Calu3 (cell line): Measurements from ENCODE around the gene RITA1. TPM values are rescaled to one million over a fixed set of nuclear protein-coding genes. Genes with fewer than 3 reads are reported as not detected.

Experiments
- BruUV-seq: library from RNA; stranded (reverse); fragments of 400-500 nt; replicated peaks from 2 replicates; lab custom pipeline; 2021; lab: Mats Ljungman, UMichigan
- CTCF ChIA-PET: fragments of 300-600 bp; sonication (Branson Sonifier 250); formaldehyde crosslinking; loops from one replicate; lab custom pipeline; 2022; ENCODE audit warnings: antibody characterized with exemption; lab: Charles Lee
- DNase-seq: peaks from one replicate; pipeline ENCODE4 v3.0.0; 2022
- H3K27ac Mint-ChIP-seq: one replicate; pipeline ENCODE4 v1.8.0; 2022; ENCODE audit warnings: mixed read lengths; ENCODE audit not compliant: unreplicated experiment
- H3K27me3 Mint-ChIP-seq: one replicate; pipeline ENCODE4 v1.8.0; 2022; ENCODE audit warnings: mixed read lengths; ENCODE audit not compliant: unreplicated experiment
- H3K36me3 Mint-ChIP-seq: one replicate; pipeline ENCODE4 v1.8.0; 2022; ENCODE audit warnings: mild to moderate bottlenecking, moderate library complexity, mixed read lengths; ENCODE audit not compliant: insufficient read depth, unreplicated experiment
- H3K4me1 Mint-ChIP-seq: one replicate; pipeline ENCODE4 v1.8.0; 2022; ENCODE audit warnings: mild to moderate bottlenecking, low read depth, mixed read lengths; ENCODE audit not compliant: unreplicated experiment
- H3K4me3 Mint-ChIP-seq: one replicate; pipeline ENCODE4 v1.8.0; 2022; ENCODE audit warnings: mild to moderate bottlenecking, low read depth, moderate library complexity, mixed read lengths; ENCODE audit not compliant: unreplicated experiment
- H3K9me3 Mint-ChIP-seq: one replicate; pipeline ENCODE4 v1.8.0; 2022; ENCODE audit warnings: low read depth, mixed read lengths; ENCODE audit not compliant: unreplicated experiment
- CTCF ChIP-seq: fragments of 200-600 bp; IDR thresholded peaks from one replicate; pipeline ENCODE4 v1.8.0; 2022; ENCODE audit warnings: antibody characterized with exemption; ENCODE audit not compliant: unreplicated experiment
- intact Hi-C: fragments of 100-400 bp; cut with micrococcal nuclease; formaldehyde crosslinking; loops from one replicate; pipeline ENCODE4 v1.10.0; 2022; ENCODE audit not compliant: unreplicated experiment
- total RNA-seq: library from RNA; stranded (reverse); gene quantifications from 2 replicates; pipeline ENCODE4 v1.2.3, GENCODE V29; 2022

Gene RITA1
- total RNA-seq, 1 experiment from 2014 or later = 27.4 TPM

GRCh38 chr12:113239288-113239771, 53.8 kb downstream of the RITA1 start:
- intact Hi-C loops = no loop called here
- no peak for TF ChIP-seq CTCF
- Mint-ChIP-seq H3K27ac (peak overlapping the region; percentile 90), H3K9me3 (no peaks in the 10 kb centered on the region), H3K27me3 (no peaks in the 10 kb centered on the region), H3K4me3 (peak overlapping the region; percentile 16), H3K36me3 (peaks cover 68% of the 10 kb centered on the region), H3K4me1 (peaks cover 97% of the 10 kb centered on the region)
- DNase-seq = no peak
- CTCF ChIA-PET = interaction anchor here (0.5 to 1.7 kb wide), 2 partner anchors 10 to 42 kb away, joined by 4 read pairs; no protein-coding TSS in a partner anchor
- no TSS peak for BruUV-seq

GRCh38 chr12:113239811-113240331, 54.4 kb downstream of the RITA1 start:
- Mint-ChIP-seq H3K4me3 (peak overlapping the region; percentile 16), H3K27me3 (no peaks in the 10 kb centered on the region), H3K9me3 (no peaks in the 10 kb centered on the region), H3K4me1 (peaks cover 98% of the 10 kb centered on the region), H3K36me3 (peaks cover 68% of the 10 kb centered on the region), H3K27ac (peak overlapping the region; percentile 90)
- CTCF ChIA-PET = interaction anchor here (0.6 to 1.7 kb wide), 2 partner anchors 11 to 43 kb away, joined by 4 to 8 read pairs; no protein-coding TSS in a partner anchor
- TF ChIP-seq CTCF = no peak
- no TSS peak for BruUV-seq
- DNase-seq = no peak
- intact Hi-C loops = loop anchor here (2.0 to 5.0 kb wide), 3 partner anchors 17 to 57 kb away; no protein-coding TSS in a partner anchor

- BruUV-seq = no TSS peak
- intact Hi-C loops = loop anchor here (2.0 to 5.0 kb wide), 3 partner anchors 18 to 57 kb away; no protein-coding TSS in a partner anchor
- H3K4me1 Mint-ChIP-seq = peaks cover 98% of the 10 kb centered on the region
- peak overlapping the region; percentile 90 for H3K27ac Mint-ChIP-seq
- peak overlapping the region; percentile 16 for H3K4me3 Mint-ChIP-seq
- H3K9me3 Mint-ChIP-seq = no peaks in the 10 kb centered on the region
- peaks cover 71% of the 10 kb centered on the region for H3K36me3 Mint-ChIP-seq
- no peak for DNase-seq
- no peak for TF ChIP-seq CTCF
- no peaks in the 10 kb centered on the region for H3K27me3 Mint-ChIP-seq
- CTCF ChIA-PET = interaction anchor here (0.6 kb wide), 1 partner anchor 43 kb away, joined by 8 read pairs; no protein-coding TSS in a partner anchor
Measured at GRCh38 chr12:113240395-113240794, 54.9 kb downstream of the RITA1 start.

GRCh38 chr12:113241191-113242025, 55.9 kb downstream of the RITA1 start:
- TF ChIP-seq CTCF = no peak
- BruUV-seq = TSS peak; percentile 63
- Mint-ChIP-seq H3K36me3 (peaks cover 81% of the 10 kb centered on the region), H3K9me3 (no peaks in the 10 kb centered on the region), H3K27me3 (no peaks in the 10 kb centered on the region), H3K4me3 (peak overlapping the region; percentile 66), H3K4me1 (peaks cover 98% of the 10 kb centered on the region), H3K27ac (peak overlapping the region; percentile 92)
- CTCF ChIA-PET = interaction anchor here (0.6 to 1.7 kb wide), 4 partner anchors 9 to 92 kb away, joined by 3 to 8 read pairs (median 5); partner anchors contain the start of gene TPCN1
- intact Hi-C loops = loop anchor here (2.0 to 5.0 kb wide), 3 partner anchors 19 to 56 kb away; no protein-coding TSS in a partner anchor
- DNase-seq = peak; percentile 75
